Activated CD8-positive, alpha-beta T cell treated with anti-CD3 and anti-CD28 coated beads for 36 hours (primary cell): ENCODE data around the gene ST6GALNAC3. TPM values are rescaled to one million over a fixed set of nuclear protein-coding genes. Genes with fewer than 3 reads are reported as not detected.

Source experiments
- ATAC-seq: fragments of 200-7000 bp; cut with Tn5 transposase; one replicate; pipeline ENCODE4 v1.10.0; 2021; ENCODE audit warnings: mild to moderate bottlenecking, moderate library complexity
- CTCF ChIA-PET: fragments of 350-600 bp; sonication (Branson Sonifier 250); formaldehyde crosslinking; loops from one replicate; lab custom pipeline; 2021; ENCODE audit warnings: antibody characterized with exemption; lab: Charles Lee
- POLR2A ChIA-PET: fragments of 350-600 bp; sonication (Branson Sonifier 250); formaldehyde crosslinking; loops from one replicate; lab custom pipeline; 2021; ENCODE audit warnings: antibody characterized with exemption; lab: Charles Lee
- DNase-seq: peaks from one replicate; pipeline ENCODE4 v3.0.0-alpha.2; 2020
- H3K27ac Mint-ChIP-seq: one replicate; pipeline ENCODE4 v1.8.0; 2021; ENCODE audit warnings: mild to moderate bottlenecking, mixed read lengths
- H3K27me3 Mint-ChIP-seq: one replicate; pipeline ENCODE4 v1.8.0; 2021; ENCODE audit warnings: mixed read lengths
- H3K36me3 Mint-ChIP-seq: one replicate; pipeline ENCODE4 v1.8.0; 2021; ENCODE audit warnings: low read depth, mixed read lengths
- H3K4me1 Mint-ChIP-seq: one replicate; pipeline ENCODE4 v1.8.0; 2021; ENCODE audit warnings: low read depth, mixed read lengths
- H3K4me3 Mint-ChIP-seq: one replicate; pipeline ENCODE4 v1.8.0; 2021; ENCODE audit warnings: mild to moderate bottlenecking, moderate library complexity, mixed read lengths
- H3K9me3 Mint-ChIP-seq: one replicate; pipeline ENCODE4 v1.8.0; 2021; ENCODE audit warnings: mixed read lengths
- intact Hi-C: fragments of 100-400 bp; cut with micrococcal nuclease; formaldehyde crosslinking; loops from one replicate; pipeline ENCODE4 v1.10.0; 2022
- total RNA-seq, 2 experiments: library from RNA; stranded (reverse); gene quantifications; one replicate each; pipeline ENCODE4 v1.2.3, GENCODE V29; 2021
- TF ChIP-seq, protein P1 (sequence below): fragments of 200-600 bp; IDR thresholded peaks from one replicate; pipeline ENCODE4 v1.8.0; 2022; ENCODE audit warnings: antibody characterized with exemption, mild to moderate bottlenecking

Gene ST6GALNAC3
- total RNA-seq, 2 experiments from 2014 or later: 2.7 to 2.9 TPM

DNA sequence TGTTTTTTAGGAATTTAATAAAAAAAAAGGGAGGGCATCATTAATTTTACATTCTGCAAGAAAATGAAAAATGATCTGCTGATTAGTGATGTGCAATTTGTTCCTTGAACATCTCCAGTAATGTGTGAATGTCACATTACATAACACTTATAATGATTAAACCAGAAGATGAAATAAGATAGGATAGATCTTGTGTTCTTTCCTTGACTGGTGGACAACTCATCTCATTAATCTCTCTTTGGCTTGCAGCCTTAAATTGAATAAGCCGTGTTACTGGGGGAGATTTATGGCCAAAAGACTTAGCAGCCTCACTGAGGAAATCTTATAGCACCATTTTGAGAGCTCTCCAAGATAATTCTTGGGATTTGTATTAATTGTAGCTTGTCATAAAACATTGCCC, 217.2 kb downstream of the ST6GALNAC3 start:
- H3K9me3 Mint-ChIP-seq: no peaks in the 10 kb centered on the region
- no peak overlapping the region for H3K27ac Mint-ChIP-seq
- no peaks in the 10 kb centered on the region for H3K27me3 Mint-ChIP-seq
- peaks cover 52% of the 10 kb centered on the region for H3K4me1 Mint-ChIP-seq
- no peaks in the 10 kb centered on the region for H3K36me3 Mint-ChIP-seq
- POLR2A ChIA-PET: no interaction called here
- CTCF ChIA-PET: no interaction called here
- no peak overlapping the region for H3K4me3 Mint-ChIP-seq
- intact Hi-C loops: no loop called here
- ATAC-seq: no peak
- TF ChIP-seq, protein P1, sequence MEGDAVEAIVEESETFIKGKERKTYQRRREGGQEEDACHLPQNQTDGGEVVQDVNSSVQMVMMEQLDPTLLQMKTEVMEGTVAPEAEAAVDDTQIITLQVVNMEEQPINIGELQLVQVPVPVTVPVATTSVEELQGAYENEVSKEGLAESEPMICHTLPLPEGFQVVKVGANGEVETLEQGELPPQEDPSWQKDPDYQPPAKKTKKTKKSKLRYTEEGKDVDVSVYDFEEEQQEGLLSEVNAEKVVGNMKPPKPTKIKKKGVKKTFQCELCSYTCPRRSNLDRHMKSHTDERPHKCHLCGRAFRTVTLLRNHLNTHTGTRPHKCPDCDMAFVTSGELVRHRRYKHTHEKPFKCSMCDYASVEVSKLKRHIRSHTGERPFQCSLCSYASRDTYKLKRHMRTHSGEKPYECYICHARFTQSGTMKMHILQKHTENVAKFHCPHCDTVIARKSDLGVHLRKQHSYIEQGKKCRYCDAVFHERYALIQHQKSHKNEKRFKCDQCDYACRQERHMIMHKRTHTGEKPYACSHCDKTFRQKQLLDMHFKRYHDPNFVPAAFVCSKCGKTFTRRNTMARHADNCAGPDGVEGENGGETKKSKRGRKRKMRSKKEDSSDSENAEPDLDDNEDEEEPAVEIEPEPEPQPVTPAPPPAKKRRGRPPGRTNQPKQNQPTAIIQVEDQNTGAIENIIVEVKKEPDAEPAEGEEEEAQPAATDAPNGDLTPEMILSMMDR: no peak
- no peak for DNase-seq

DNA sequence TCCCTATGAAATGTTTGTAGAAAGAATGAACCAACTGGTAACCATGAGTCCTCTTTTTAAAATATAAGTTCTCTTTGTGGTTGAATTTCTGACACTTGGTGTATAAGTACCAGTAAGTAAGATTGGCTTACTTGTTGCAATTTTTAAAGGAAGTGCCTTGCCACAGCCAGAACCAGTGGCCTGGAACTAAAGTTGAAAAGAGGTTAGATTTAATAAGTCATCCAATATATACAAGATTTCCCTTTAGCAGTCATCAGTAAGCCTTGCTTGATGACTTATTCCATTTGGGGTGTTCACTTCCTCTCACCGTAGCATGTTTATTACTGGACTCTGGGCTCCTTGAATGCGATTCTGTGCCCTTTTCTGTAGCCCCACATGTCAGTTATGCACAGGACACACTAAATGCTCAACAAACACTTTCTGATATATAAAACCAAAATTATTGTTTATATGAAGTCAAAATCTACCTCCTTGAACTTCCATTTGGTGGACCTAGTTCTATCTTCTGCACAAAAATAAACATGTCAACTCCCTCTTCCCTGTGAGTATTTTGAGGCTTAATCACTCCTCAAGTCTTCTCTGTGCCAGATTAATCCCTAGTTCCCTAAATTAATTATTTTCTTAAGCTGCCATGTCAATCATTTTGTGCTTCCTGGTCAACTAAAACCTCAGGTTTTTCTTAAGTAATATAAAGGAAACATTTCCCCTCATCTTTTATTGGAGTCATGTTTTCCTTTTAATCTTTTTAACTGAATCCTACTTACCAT, 218.1 kb downstream of the ST6GALNAC3 start:
- Mint-ChIP-seq H3K27me3 (no peaks in the 10 kb centered on the region), H3K9me3 (no peaks in the 10 kb centered on the region), H3K36me3 (no peaks in the 10 kb centered on the region), H3K4me1 (peaks cover 51% of the 10 kb centered on the region), H3K27ac (no peak overlapping the region), H3K4me3 (no peak overlapping the region)
- no peak for DNase-seq
- intact Hi-C loops: no loop called here
- CTCF ChIA-PET: no interaction called here
- TF ChIP-seq, protein P1: no peak
- no peak for ATAC-seq
- POLR2A ChIA-PET: no interaction called here

DNA sequence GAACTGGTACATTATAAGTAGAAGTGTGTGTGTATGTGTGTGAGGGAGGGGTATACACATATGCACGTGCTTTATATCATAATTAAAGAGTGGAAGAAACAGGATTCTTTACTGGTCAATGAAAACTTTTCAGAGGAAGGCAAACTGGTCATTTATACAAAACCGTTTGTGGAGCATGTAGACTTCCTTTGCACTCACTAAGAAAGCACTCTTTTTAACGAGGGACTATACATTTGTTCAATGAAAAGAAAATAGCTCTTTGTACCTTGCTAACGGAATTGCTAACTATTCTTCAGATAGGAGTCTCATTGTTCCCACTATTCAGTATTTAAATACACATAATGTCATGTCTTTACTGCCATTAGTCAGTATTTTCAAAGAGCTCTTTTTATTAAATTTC, 219.3 kb downstream of the ST6GALNAC3 start:
- ChIA-PET CTCF (interaction anchor here (1.7 kb wide), 1 partner anchor 139 kb away, joined by 10 read pairs; no protein-coding TSS in a partner anchor), POLR2A (no interaction called here)
- no peak for DNase-seq
- H3K4me1 Mint-ChIP-seq: peaks cover 41% of the 10 kb centered on the region
- no peaks in the 10 kb centered on the region for H3K9me3 Mint-ChIP-seq
- peak overlapping the region; percentile 23 for H3K27ac Mint-ChIP-seq
- TF ChIP-seq, protein P1: no peak
- no peak overlapping the region for H3K4me3 Mint-ChIP-seq
- intact Hi-C loops: no loop called here
- H3K36me3 Mint-ChIP-seq: no peaks in the 10 kb centered on the region
- ATAC-seq: no peak
- H3K27me3 Mint-ChIP-seq: no peaks in the 10 kb centered on the region

DNA sequence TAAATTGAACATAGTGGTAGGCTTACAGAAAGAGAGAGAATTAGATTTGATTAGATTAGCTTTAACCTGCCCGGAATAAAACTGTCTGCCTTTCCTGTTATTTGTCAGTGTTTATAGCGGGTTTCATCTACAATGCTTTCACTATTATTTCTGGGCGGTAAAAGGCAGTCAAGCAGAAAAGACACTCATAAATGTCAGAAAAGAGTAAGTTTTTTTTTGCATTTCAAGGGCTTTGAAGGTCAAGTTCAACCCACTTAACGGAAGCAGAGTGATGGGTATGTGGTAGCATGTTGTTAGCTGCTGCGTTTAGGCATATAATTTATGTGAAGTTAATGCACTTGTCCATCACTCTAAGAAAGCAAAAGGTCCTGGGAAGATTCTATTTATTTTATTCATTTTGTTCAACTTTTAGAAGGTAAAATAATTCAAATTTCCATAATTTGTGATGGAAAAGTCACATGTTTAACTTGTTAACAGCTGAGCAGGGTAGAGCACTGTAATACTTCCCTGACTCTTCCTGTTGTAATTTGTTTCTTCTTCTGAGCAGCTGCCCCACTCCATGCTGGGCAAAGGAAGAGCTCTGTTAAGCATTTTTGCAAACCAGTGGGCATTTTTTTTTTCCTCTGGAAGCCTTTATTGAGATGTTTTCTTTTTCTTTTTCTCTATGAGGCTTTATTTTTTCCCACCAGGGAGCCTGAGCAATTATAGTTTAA, 220.1 kb downstream of the ST6GALNAC3 start:
- intact Hi-C loops: no loop called here
- Mint-ChIP-seq H3K36me3 (no peaks in the 10 kb centered on the region), H3K9me3 (no peaks in the 10 kb centered on the region), H3K4me1 (peaks cover 37% of the 10 kb centered on the region), H3K4me3 (peak overlapping the region; percentile 37), H3K27me3 (no peaks in the 10 kb centered on the region), H3K27ac (peak overlapping the region; percentile 70)
- TF ChIP-seq, protein P1: no peak
- ATAC-seq (peak; percentile 79), DNase-seq (no peak)
- POLR2A ChIA-PET: no interaction called here
- CTCF ChIA-PET: interaction anchor here (1.7 kb wide), 1 partner anchor 140 kb away, joined by 10 read pairs; no protein-coding TSS in a partner anchor

DNA sequence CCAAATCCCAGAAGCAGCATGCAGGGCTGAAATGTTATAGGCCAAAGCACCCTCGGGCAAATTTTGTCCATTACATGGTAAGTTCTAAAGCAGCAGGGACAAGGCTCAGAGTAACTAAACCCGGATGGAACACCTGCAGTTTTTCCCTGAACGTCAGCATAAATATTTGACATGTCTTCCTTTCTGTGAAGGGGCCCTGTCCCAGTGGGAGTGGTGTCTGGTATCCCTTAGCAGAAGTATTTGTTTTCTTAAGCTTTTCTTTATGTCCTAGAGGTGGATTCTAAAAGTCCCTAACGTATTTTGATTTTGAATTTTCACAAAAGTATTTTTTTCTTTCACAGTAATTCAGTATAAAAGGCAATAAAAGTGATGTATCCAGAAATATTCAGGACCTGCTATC, 223.9 kb downstream of the ST6GALNAC3 start:
- H3K9me3 Mint-ChIP-seq: no peaks in the 10 kb centered on the region
- no peak overlapping the region for H3K4me3 Mint-ChIP-seq
- H3K27me3 Mint-ChIP-seq: no peaks in the 10 kb centered on the region
- TF ChIP-seq, protein P1: no peak
- intact Hi-C loops: no loop called here
- ChIA-PET POLR2A (no interaction called here), CTCF (interaction anchor here (1.0 kb wide), 1 partner anchor 144 kb away, joined by 3 read pairs; no protein-coding TSS in a partner anchor)
- ATAC-seq (no peak), DNase-seq (no peak)
- H3K27ac Mint-ChIP-seq: no peak overlapping the region
- peaks cover 38% of the 10 kb centered on the region for H3K4me1 Mint-ChIP-seq
- no peaks in the 10 kb centered on the region for H3K36me3 Mint-ChIP-seq
